Measurements from ENCODE around the gene ARRDC3.

- TF ChIP-seq, protein P1, sequence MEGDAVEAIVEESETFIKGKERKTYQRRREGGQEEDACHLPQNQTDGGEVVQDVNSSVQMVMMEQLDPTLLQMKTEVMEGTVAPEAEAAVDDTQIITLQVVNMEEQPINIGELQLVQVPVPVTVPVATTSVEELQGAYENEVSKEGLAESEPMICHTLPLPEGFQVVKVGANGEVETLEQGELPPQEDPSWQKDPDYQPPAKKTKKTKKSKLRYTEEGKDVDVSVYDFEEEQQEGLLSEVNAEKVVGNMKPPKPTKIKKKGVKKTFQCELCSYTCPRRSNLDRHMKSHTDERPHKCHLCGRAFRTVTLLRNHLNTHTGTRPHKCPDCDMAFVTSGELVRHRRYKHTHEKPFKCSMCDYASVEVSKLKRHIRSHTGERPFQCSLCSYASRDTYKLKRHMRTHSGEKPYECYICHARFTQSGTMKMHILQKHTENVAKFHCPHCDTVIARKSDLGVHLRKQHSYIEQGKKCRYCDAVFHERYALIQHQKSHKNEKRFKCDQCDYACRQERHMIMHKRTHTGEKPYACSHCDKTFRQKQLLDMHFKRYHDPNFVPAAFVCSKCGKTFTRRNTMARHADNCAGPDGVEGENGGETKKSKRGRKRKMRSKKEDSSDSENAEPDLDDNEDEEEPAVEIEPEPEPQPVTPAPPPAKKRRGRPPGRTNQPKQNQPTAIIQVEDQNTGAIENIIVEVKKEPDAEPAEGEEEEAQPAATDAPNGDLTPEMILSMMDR (conservative IDR thresholded peaks at IDR 0.05): no peak
- no peak for TF ChIP-seq EZH2 (IDR thresholded peaks at IDR 0.05; ENCODE audit: low read depth)
These were observed 20.2 kb downstream of the ARRDC3 start for GRCh38 chr5:91362935-91363334.
